Sciatic nerve (tissue), 2 donors: ENCODE data around the gene STK40. TPM values are rescaled to one million over a fixed set of nuclear protein-coding genes. Genes with fewer than 3 reads are reported as not detected.

Experiments used
- ATAC-seq: fragments of 200-7000 bp; cut with Tn5 transposase; one replicate; pipeline ENCODE4 v1.9.1; 2020; ENCODE audit warnings: mild to moderate bottlenecking, moderate library complexity
- DNase-seq: peaks from one replicate; pipeline ENCODE4 v3.0.0-alpha.2; 2020; ENCODE audit warnings: low spot score
- intact Hi-C: fragments of 100-400 bp; cut with DNase I; formaldehyde crosslinking; loops from one replicate; pipeline ENCODE4 v1.14.2; 2022
- total RNA-seq: library from RNA; stranded (reverse); fragmentation: NEBNext Ultra II Directional; extraction: Animal tissue kit (Norgen Biotek cat#: 25700); gene quantifications from one replicate; pipeline ENCODE4 v1.2.1, GENCODE V29; 2021
- donor health status: DM: no; HTN: no; CAD: no.
- donor health status: DM: no; HTN: no; CAD: no.

Gene STK40
- total RNA-seq, 1 donor from 2014 or later: 47.2 TPM

DNA sequence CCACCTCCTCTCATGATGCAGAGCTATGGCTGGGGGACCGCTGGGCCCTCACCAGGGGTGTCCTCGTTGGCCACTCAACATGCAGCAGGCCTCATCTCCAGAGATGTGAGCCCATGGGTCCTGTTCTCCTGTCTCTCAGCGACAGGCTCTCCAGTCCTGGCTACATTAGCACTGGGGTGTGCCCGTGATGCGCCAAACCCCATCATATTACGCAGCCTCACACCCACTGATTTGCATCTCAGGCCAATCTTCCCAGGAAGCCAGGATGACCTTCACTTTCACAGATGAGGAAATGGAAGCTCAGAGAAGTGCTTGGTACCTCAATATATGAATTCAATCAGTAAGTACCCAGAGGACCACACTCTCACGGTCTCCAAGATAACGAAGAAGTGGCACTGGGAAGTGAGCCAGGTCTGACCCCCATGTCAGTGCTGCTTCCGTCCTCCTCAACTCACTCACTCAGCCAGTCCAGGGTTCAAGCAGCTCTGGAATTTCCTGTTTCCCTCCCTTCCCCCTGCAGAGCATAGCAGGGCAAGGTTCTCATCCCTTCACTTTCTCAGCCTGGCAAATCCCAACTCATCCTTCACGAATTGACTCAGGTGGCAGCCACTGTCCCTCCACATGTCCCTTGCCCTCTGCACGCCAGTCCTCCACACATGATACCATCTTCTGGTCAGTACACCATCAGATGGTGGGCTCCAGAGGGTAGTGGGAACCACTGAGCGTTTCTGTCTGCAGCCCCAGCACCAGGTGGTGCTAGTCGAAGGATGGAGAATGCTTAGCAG lies 33.4 kb downstream of the STK40 start:
- intact Hi-C loops: no loop called here
- no peak for DNase-seq
- no peak for ATAC-seq

DNA sequence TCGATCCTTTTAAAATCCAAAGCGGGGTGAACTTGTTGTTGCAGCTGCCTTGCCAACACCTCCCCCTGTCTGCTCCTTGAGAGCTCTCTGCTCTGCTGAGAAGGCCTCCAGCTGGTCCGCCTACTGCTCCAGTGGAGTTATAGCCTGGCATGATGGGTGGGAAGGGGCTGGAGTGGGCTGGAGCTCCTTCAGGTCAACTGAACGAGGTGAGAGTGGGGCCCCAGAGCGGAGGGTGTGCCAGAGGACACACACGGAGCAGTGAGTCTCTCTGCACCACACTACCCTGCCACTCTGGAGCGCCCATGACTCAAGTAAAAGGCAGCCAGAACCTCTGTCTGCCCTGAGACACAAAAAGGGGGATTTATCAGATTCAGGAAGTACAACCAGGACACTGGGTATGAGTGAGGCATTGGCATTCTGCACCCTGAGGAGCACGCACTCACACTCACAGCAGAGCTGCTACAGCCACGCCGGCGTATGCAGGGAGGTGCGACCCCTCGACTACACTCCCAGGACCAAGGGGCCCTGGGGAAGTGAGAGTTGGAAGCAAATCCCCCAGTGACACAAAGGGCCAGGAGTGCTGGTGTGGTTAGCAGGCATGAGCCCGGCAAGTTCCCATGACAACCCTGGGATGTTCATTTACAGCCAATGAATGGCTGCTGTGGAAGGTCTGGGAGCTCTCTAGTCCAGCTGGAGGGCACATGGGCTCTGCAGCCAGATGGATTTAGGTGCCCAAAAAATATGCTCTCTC lies 34.3 kb downstream of the STK40 start:
- ATAC-seq: peak; percentile 18
- no peak for DNase-seq
- intact Hi-C loops: no loop called here

DNA sequence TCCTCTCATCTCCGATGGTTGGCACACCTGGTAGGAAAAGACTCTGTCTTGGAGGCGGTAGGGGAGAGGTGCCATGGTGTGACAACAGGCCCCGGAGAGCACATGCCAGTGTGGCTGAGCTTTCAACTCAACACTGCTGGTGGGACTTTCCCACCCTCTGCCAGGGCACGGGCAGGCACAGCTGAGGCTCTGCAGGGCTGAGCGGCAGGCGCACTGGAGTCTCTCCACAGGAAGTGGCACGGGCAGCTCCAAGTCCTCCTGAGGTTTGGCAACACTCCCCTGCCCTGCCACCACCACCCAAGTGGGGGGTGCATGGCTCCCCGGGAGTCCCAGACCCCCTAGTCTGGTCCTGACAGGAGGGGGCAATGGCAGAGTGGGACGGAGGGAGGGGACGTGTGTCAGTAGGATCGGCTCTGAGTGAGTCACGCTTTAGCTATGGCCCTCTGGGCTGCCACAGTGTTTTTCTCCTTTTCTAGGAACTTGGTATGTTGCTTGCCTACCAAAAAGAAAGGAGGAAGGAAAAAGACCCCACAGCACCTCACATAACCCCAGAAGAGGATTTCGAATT lies 35.0 kb downstream of the STK40 start:
- intact Hi-C loops: no loop called here
- DNase-seq: no peak
- peak; percentile 63 for ATAC-seq

DNA sequence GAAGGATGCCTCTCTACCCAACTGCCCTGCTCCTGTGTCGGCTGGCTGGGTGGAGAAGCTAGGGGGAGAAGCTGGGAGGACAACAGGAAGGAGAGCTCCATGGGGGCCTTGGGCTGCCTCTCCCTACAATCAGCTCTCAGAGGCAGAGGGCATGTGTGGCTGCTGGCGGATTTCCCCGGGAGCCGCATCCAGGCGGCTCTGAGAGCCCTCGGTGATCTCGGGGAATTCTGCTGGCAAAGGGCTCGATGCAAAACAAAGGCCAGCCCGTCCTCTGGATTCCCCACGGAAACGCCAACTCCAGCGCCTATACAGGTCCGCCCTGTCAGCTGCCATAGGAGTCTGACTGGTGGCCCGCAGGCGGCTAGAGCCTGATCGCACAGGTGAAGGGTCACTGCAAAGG lies 35.9 kb downstream of the STK40 start:
- peak; percentile 39 for ATAC-seq
- DNase-seq: no peak
- intact Hi-C loops: no loop called here

DNA sequence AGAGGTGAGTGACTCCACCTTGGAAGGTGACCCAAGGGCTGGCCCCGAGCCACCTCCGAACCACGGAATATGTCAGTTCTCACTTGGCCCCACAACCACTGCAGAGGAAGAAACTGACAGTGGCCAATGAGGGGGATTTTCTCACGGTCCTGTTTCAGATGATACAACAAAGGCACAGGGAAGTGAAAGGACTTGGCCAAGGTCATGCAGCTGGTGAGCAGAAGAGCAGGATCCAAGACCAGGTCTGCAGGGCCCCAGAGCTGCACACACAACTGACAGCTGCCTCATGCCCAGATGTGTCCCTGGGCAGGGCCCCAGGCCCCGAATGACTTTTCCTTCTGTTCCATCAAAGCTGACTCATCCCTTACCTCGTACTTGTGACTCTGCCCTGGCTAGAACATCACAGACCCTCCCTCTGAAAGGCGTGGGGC lies 36.5 kb downstream of the STK40 start:
- DNase-seq (no peak), ATAC-seq (no peak)
- intact Hi-C loops: no loop called here

DNA sequence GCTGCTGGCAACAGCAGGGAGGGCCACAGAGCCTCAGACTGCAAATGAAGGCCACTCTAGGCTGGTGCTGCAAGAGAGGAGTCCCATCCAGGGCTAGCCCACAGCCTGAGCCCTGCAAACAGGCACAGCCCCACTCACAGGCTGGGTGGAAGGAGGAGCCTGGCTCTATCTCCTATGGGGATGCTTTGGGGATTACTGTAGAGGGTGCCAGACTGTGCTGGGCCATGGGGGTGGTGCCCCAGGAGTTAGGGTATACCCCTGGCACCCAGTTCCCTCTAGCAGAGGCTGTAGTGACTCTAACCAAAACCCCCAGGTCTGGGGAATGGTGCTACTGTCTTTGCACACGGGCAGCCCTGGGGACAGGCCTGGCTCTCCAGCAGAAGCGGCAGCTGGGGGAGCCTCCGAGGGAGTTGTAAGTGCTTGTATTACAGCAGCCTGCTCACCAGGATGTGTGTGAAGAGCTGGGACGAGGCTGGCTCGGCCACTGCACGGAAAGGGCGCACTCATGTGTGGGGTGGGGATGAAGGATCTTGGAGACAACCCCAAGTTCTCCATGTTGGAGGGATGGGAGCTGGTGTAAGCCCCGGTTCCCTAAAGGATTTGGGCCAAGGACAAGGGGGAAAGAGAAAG lies 38.9 kb downstream of the STK40 start:
- DNase-seq (no peak), ATAC-seq (no peak)
- intact Hi-C loops: no loop called here

DNA sequence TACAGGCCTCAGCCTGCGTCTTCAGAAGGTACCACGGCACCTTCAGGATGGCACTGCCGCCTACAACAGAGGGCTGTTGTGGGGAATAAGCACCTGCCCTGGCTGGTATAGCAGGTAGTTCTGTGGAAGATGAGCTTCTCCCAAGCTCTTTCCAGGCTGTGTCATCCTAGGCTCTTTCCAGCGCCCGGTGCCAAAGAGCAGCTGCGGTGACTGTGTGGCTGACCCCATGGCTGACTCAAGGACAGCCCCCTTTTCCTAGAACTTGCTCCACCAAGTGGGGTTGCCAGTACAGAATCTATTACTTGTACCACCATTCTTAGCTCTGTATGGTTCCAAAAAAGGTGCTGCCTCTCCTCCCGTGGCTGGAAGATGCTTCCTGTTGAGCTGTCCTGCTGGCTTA lies 40.4 kb downstream of the STK40 start:
- ATAC-seq (no peak), DNase-seq (no peak)
- intact Hi-C loops: no loop called here

DNA sequence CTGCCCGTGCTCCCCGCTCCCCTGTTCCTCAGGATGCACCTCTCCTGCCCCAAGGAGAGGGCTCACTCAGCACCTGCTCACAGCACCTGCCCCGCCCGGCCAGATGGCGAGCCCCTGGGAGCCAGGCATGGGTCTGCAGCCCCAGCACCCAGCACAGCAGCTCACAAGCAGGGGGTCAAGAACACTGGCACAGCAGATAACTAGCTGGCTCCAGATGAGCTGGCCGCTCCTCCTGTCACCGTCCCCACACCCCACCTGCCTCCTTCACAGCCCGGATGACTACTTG lies 41.4 kb downstream of the STK40 start:
- intact Hi-C loops: loop anchor here (5.0 kb wide), 1 partner anchor 78 kb away; no protein-coding TSS in a partner anchor
- ATAC-seq (no peak), DNase-seq (no peak)

DNA sequence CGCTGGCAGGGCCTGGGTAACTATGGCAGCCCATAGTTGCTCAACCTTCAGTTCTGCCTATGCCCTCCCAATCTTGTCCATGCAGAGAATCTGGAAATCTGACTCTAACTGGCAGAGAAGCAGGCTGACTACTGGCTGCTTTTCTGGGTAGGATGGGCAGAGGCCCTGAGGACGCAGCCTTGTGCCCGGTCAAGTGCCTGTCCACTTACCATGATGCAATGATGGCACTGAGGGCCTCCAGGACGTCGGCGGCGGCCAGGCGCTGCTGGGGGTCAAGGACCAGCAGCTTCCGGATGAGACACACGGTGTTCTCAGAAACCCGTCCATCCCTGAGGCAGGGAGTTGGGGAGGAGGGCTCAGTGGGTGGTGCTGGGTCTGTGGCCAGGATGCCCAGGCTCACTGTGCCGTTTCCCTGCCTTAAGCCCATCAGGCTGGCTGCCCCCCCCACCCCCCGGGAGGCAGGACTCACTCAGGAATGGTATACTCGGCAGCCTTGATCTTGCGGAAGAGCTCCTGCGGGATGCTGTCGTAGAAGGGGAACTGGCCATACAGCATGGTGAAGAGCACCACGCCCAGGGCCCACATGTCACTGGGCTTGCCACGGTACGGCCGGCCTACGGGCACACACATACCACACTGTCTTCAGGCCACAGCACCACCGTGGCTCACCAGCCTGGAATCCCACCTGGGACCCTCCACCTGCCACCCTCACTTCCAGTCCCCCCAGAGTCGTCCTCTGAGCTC lies 41.9 kb downstream of the STK40 start:
- ATAC-seq: peak; percentile 11
- DNase-seq: no peak
- intact Hi-C loops: loop anchor here (5.0 kb wide), 1 partner anchor 78 kb away; no protein-coding TSS in a partner anchor

DNA sequence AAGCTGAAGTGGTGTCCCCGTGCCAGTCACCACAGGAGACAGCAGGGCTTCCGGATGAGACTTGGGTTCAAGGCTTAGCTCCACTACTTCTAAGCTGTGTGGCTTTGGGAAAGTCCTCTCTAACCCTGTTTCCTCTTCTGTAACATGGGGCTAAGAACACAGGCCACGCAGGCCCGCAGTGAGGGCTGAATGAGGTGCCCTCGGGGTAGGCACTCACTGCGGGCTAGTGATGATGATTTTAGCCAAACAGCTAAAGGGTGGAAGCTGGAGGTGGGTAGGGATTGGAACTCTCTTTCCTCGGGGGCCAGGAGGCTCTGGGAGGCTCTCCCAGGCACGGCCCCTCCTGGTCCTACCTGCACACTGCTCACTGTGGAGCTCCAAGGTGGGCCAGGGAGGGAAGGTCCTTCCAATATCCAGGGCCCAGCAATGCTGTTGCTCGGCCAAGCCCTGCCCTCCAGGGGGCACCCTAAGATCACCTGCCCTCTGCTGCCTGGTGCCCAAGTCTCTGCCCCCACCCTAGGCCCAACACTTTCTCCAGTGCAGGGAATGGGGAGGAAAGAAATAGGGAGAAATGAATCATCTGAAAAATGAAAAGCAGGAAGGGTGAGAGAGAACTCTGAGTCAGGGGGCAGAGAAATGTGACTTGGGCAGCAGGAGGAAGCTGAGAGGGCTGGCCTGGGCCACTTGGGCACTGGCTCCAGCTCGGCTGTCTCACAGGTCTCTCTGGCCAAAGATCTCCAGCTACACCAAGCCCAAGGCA lies 43.1 kb downstream of the STK40 start:
- DNase-seq: no peak
- intact Hi-C loops: loop anchor here (5.0 kb wide), 1 partner anchor 80 kb away; no protein-coding TSS in a partner anchor

DNA sequence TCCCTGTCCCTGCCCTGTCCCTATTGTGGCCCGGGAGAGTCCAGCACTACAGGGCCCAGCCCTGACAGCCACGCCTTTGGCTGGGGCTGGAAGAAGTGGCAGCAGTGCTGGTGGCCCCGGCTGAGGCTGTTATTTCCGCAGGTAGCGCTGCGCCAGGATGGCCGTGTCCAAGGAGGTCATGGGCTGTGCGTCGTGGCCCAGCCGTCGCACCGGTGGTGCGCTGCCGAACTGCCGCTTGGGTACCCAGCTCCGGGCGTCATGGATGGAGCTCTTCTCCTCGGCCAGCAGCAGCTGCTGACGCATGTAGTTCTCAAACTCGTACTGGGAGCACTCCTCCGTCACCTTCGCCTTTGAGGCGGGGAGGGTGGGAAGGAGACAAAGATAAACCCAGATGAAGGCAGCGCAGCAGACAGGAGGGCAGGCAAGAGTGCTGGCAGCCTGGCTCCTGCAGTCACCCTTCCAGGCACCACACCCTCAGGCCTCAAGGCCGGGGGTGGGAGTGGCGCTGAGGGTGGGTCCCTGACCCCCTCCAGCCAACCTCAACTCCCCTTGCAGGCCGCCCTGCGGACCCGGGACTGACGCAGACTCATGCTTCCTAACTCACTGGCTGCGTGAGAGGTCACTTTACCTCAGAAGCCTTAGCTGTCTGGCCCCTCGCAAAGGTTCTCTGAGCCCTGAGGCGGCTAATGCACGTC lies 44.0 kb downstream of the STK40 start:
- intact Hi-C loops: loop anchor here (5.0 kb wide), 1 partner anchor 81 kb away; no protein-coding TSS in a partner anchor
- ATAC-seq (no peak), DNase-seq (no peak)

More for the DNA sequence above, 43.1 kb downstream of the STK40 start:
- ATAC-seq: peak; percentile 82

DNA sequence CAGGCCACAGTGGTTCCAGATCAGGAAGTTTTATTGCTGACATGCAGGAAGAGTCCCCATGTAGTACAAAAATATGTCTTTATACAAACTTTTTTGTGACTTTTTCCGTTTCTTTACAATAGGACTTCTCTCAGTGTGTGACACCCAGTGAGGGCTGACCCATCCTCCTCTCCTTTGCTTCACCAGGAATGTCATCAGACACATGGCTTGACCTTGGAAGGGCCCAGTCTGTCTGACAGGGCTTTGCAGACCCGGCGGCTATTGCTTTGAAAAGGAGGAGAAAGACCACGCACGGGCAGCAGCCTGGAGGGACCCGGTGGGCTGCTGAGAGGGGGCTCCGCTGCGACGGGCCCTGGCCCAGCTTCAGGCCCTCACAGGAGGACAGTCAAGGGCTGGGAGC lies 46.1 kb downstream of the STK40 start:
- intact Hi-C loops: loop anchor here (5.0 kb wide), 1 partner anchor 83 kb away; no protein-coding TSS in a partner anchor
- ATAC-seq: no peak
- no peak for DNase-seq

DNA sequence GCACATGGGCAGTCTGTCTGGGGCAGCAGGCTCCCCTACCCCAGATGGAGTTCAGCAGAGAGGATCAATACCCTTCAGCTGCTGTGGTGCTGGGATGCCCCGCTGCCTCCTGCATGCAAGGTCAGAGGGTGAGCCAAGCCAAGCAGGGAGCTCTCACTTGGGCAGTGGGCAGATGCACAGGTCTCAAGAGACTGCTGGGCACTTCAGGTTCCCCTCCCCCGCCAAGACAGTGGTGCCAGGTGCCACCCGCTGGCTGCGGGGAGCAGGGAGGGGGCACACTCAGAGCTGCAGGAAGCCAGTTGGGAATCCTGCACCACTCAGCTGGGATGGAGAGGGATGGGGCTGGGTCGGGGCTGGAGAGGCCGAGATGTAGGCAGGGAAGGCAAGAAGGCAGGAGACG lies 46.5 kb downstream of the STK40 start:
- intact Hi-C loops: no loop called here
- DNase-seq: no peak
- ATAC-seq: no peak

DNA sequence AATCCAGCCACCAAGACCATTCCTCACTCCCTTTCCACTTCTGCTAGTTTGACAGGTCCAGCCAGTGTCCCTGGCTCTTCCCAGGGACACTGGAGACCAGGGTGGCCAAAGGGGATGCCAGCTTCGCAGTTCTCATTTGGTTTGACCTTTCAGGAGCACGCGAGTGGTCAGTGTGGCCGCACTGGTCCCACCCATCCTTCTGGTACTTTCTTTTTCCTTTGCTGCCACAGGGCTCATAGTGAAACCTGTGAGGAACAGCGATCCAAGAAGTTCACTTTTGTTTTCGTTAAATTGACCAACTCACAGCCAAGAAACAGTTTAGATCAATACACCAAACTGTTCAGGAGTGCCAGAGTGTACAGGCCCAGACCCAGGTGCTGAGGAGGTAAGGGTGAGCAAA lies 47.9 kb downstream of the STK40 start:
- ATAC-seq (no peak), DNase-seq (no peak)
- intact Hi-C loops: no loop called here

DNA sequence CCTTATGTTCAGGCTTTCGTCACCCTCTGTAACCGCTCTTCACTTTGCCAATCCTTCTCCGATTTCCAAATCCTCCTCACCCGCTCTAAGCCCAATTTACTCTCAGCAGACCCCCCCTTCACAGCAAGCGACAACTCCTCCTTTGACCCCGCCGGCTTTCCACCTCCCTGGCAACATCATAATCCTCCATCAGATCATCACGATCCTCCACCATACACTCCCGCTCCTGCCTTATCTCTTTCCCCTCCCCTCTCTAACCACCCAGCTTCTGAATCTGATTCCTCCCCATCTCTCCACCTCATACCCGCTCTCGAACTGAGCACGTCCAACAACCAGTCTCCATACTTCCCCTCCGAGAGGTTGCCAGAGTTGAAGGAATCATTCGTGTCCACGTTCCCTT lies 54.8 kb downstream of the STK40 start:
- DNase-seq (no peak), ATAC-seq (no peak)
- intact Hi-C loops: loop anchor here (5.0 kb wide), 1 partner anchor 804 kb away; no protein-coding TSS in a partner anchor

DNA sequence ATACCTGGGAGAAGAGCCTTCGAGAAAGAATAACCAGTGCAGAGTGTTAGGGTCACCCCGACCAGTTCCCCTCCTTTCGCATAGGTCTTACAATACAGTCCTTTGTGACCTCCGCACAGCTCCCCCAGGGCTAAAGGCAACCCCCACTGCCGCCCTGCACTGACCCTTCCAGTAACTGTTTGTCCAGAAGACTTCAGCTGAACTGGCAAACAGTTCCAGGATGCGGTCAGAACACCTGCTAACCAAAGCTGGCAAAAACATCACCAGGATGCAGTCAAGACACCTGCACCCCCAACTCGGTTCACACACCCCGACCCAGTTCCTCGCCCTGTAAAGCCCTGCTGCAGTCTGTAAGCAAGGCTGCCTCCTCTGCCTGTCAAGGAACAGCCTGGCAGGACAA lies 55.9 kb downstream of the STK40 start:
- intact Hi-C loops: loop anchor here (5.0 kb wide), 1 partner anchor 803 kb away; no protein-coding TSS in a partner anchor
- ATAC-seq (no peak), DNase-seq (no peak)

DNA sequence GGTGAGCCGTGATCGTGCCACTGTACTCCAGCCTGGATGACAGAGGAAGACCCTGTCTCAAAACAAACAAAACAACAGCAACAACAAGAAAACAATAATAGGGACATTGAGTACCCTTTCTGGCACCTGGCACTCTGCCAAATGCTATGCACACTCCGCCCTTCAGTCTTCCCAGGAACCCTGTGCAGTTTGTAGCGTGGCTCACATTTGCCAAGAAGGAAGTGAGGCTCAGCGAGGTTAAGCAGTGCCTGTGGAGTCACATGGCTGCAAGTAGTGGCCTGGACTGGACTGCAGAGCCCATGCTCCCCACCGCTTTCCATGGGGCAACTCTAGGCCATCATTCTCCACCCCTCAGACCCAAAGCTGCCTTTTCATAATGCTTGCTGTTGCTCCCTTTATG lies 57.0 kb downstream of the STK40 start:
- DNase-seq (no peak), ATAC-seq (peak; percentile 54)
- intact Hi-C loops: no loop called here

DNA sequence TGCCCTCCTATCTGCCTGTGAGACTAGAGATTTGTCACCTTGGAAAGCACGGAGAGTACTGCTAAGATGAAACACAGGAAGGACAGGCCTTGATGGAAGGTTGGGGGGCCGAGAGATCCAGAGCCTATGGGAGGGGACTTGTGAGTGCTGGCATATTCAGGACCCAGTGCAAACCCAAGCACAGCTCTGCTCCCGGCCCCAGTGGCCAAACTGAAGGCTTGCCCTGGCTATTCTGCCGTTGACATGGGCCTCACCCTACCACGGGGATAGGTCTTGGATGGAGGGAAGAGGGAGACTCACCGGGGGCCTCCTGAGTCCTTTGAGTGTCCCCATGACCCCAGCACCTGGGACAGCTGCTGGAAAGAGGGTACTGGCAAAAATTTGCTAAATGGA lies 57.6 kb downstream of the STK40 start:
- DNase-seq: no peak
- intact Hi-C loops: no loop called here
- no peak for ATAC-seq
